HEK293 (cell line): Measurements from ENCODE around the gene PPP2R1B.

ENCODE experiments used
- CTCF ChIA-PET: fragments of 350-600 bp; formaldehyde crosslinking; extraction: SDS; loops from one replicate; lab custom pipeline; 2021; ENCODE audit warnings: antibody characterized with exemption; lab: Yijun Ruan, JAX
- POLR2A ChIA-PET: fragments of 300-600 bp; formaldehyde crosslinking; extraction: SDS; loops from one replicate; lab custom pipeline; 2020; ENCODE audit warnings: antibody characterized with exemption, inconsistent platforms; lab: Yijun Ruan, JAX
- H3K27ac ChIP-seq: fragments of 200-500 bp; sonication (Bioruptor generic); 2 replicates; pipeline ENCODE4 v1.5.1; 2014; ENCODE audit warnings: low read depth, low read length, control low read depth, inconsistent platforms; ENCODE audit errors: extremely low read depth
- H3K36me3 ChIP-seq, 2 experiments: fragments of 200-500 bp in 1 of 2; sonication (Bioruptor generic) in 1 of 2; 1 replicate in 1 of 2; 2 replicates in 1 of 2; pipeline ENCODE4 v1.5.1; 2014 to 2017; ENCODE audit warnings: inconsistent platforms in 2 of 2, low read length in 2 of 2; ENCODE audit not compliant: control insufficient read depth in 2 of 2, insufficient read depth in 1 of 2
- H3K4me1 ChIP-seq: fragments of 200-500 bp; sonication (Bioruptor generic); 2 replicates; pipeline ENCODE4 v1.5.1; 2014; ENCODE audit warnings: mild to moderate bottlenecking, low read length, inconsistent platforms; ENCODE audit not compliant: control insufficient read depth, insufficient read depth
- H3K4me3 ChIP-seq: 2 replicates; pipeline ENCODE4 v1.5.1; 2011; ENCODE audit warnings: low read depth, mild to moderate bottlenecking, control low read depth, low read length, moderate library complexity
- H3K9me3 ChIP-seq: fragments of 200-500 bp; sonication (Bioruptor generic); 2 replicates; pipeline ENCODE4 v1.5.1; 2014; ENCODE audit warnings: low read depth, low read length, inconsistent platforms; ENCODE audit not compliant: control insufficient read depth, insufficient read depth
- BCL11A ChIP-seq: fragments of 450-650 bp; formaldehyde crosslinking; IDR thresholded peaks from 2 replicates; pipeline ENCODE4 v1.5.1; 2016; ENCODE audit warnings: low read depth, missing biosample characterization, missing genetic modification characterization
- ELK4 ChIP-seq: IDR thresholded peaks from 2 replicates; pipeline ENCODE4 v1.6.1; 2011; ENCODE audit warnings: mild to moderate bottlenecking, low read depth, low read length, borderline replicate concordance
- KLF7 ChIP-seq: fragments of 450-650 bp; formaldehyde crosslinking; IDR thresholded peaks from 2 replicates; pipeline ENCODE4 v1.5.1; 2016; ENCODE audit warnings: missing biosample characterization, missing genetic modification characterization, borderline replicate concordance
- PRDM2 ChIP-seq: fragments of 450-650 bp; formaldehyde crosslinking; IDR thresholded peaks from 2 replicates; pipeline ENCODE4 v1.5.1; 2016; ENCODE audit warnings: missing biosample characterization, missing genetic modification characterization, borderline replicate concordance
- ZFP69B ChIP-seq: fragments of 450-650 bp; formaldehyde crosslinking; IDR thresholded peaks from 2 replicates; pipeline ENCODE4 v1.5.1; 2016; ENCODE audit warnings: missing biosample characterization, missing genetic modification characterization
- ZNF248 ChIP-seq: fragments of 450-650 bp; formaldehyde crosslinking; IDR thresholded peaks from 2 replicates; pipeline ENCODE4 v1.5.1; 2017; ENCODE audit warnings: missing biosample characterization, missing genetic modification characterization
- ZNF37A ChIP-seq: fragments of 450-650 bp; IDR thresholded peaks from 2 replicates; pipeline ENCODE4 v1.5.1; 2018; ENCODE audit warnings: missing biosample characterization, missing genetic modification characterization
- ZNF391 ChIP-seq: fragments of 450-650 bp; formaldehyde crosslinking; IDR thresholded peaks from 2 replicates; pipeline ENCODE4 v1.5.1; 2016; ENCODE audit warnings: low read depth, missing biosample characterization, missing genetic modification characterization, borderline replicate concordance
- ZNF398 ChIP-seq: fragments of 450-650 bp; formaldehyde crosslinking; IDR thresholded peaks from 2 replicates; pipeline ENCODE4 v1.5.1; 2017; ENCODE audit warnings: missing biosample characterization, missing genetic modification characterization
- ZNF416 ChIP-seq: fragments of 450-650 bp; formaldehyde crosslinking; IDR thresholded peaks from 2 replicates; pipeline ENCODE4 v1.5.1; 2016; ENCODE audit warnings: missing biosample characterization, missing genetic modification characterization
- ZNF571 ChIP-seq: fragments of 450-650 bp; formaldehyde crosslinking; IDR thresholded peaks from 2 replicates; pipeline ENCODE4 v1.5.0; 2017; ENCODE audit warnings: missing biosample characterization, missing genetic modification characterization
- ZNF660 ChIP-seq: fragments of 450-650 bp; IDR thresholded peaks from 2 replicates; pipeline ENCODE4 v1.5.1; 2018; ENCODE audit warnings: missing biosample characterization, mild to moderate bottlenecking, missing genetic modification characterization
- ZNF677 ChIP-seq: fragments of 450-650 bp; IDR thresholded peaks from 2 replicates; pipeline ENCODE4 v1.5.0; 2018; ENCODE audit warnings: missing biosample characterization, mild to moderate bottlenecking, missing genetic modification characterization, moderate library complexity
- ZSCAN16 ChIP-seq: fragments of 450-650 bp; formaldehyde crosslinking; IDR thresholded peaks from 2 replicates; pipeline ENCODE4 v1.5.1; 2016; ENCODE audit warnings: missing biosample characterization, missing genetic modification characterization
- TF ChIP-seq, protein P1 (sequence below): fragments of 450-650 bp; formaldehyde crosslinking; IDR thresholded peaks from 2 replicates; pipeline ENCODE4 v1.5.1; 2016; ENCODE audit warnings: missing biosample characterization, missing genetic modification characterization

The PPP2R1B gene

GRCh38 chr11:111788464-111788863 is 22.3 kb upstream of the PPP2R1B start:
- Histone ChIP-seq H3K27ac (no peak overlapping the region), H3K4me1 (no peaks in the 10 kb centered on the region), H3K36me3 (peaks cover 0 to 12% of the 10 kb centered on the region in 2 experiments; a peak in 1 of 3 replicates), H3K4me3 (no peak overlapping the region), H3K9me3 (no peaks in the 10 kb centered on the region)
- CTCF ChIA-PET, result interaction anchor here (0.7 to 1.4 kb wide), 2 partner anchors 11 to 388 kb away, joined by 5 read pairs; no protein-coding TSS in a partner anchor
- POLR2A ChIA-PET, result interaction anchor here (0.7 kb wide), 1 partner anchor 191 kb away, joined by 3 read pairs; no protein-coding TSS in a partner anchor
- TF ChIP-seq ZSCAN16 (tag by site-specific recombination) (no peak), KLF7 (tag by site-specific recombination) (no peak), ZNF248 (tag by site-specific recombination) (no peak), ZNF571 (tag by site-specific recombination) (no peak), ZNF391 (tag by site-specific recombination) (no peak), ZNF398 (no peak)
- TF ChIP-seq, protein P1, sequence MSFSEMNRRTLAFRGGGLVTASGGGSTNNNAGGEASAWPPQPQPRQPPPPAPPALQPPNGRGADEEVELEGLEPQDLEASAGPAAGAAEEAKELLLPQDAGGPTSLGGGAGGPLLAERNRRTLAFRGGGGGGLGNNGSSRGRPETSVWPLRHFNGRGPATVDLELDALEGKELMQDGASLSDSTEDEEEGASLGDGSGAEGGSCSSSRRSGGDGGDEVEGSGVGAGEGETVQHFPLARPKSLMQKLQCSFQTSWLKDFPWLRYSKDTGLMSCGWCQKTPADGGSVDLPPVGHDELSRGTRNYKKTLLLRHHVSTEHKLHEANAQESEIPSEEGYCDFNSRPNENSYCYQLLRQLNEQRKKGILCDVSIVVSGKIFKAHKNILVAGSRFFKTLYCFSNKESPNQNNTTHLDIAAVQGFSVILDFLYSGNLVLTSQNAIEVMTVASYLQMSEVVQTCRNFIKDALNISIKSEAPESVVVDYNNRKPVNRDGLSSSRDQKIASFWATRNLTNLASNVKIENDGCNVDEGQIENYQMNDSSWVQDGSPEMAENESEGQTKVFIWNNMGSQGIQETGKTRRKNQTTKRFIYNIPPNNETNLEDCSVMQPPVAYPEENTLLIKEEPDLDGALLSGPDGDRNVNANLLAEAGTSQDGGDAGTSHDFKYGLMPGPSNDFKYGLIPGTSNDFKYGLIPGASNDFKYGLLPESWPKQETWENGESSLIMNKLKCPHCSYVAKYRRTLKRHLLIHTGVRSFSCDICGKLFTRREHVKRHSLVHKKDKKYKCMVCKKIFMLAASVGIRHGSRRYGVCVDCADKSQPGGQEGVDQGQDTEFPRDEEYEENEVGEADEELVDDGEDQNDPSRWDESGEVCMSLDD (tag by site-specific recombination), result no peak

- H3K9me3 ChIP-seq, result no peaks in the 10 kb centered on the region
- no peak overlapping the region for H3K27ac ChIP-seq
Measured at GRCh38 chr11:111788051-111788450, 21.9 kb upstream of the PPP2R1B start.

More at GRCh38 chr11:111788051-111788450, 21.9 kb upstream of the PPP2R1B start:
- Histone ChIP-seq H3K36me3 (peaks cover 0 to 12% of the 10 kb centered on the region in 2 experiments; a peak in 1 of 3 replicates), H3K4me3 (no peak overlapping the region), H3K4me1 (no peaks in the 10 kb centered on the region)
- POLR2A ChIA-PET, result no interaction called here
- TF ChIP-seq BCL11A, result no peak
- no peak for TF ChIP-seq ZNF37A (tag by site-specific recombination)
- TF ChIP-seq PRDM2 (tag by site-specific recombination), result no peak
- no peak for TF ChIP-seq ZNF416 (tag by site-specific recombination)
- TF ChIP-seq ELK4, result no peak
- TF ChIP-seq ZNF660 (tag by site-specific recombination), result no peak
- TF ChIP-seq ZFP69B, result no peak
- no peak for TF ChIP-seq ZNF677 (tag by site-specific recombination)
- CTCF ChIA-PET, result interaction anchor here (1.4 kb wide), 1 partner anchor 10 kb away, joined by 5 read pairs; no protein-coding TSS in a partner anchor
